HG02763 (cell line): ENCODE data around the gene FGF1.
"Not testable (repeated sequence)": the region's sequence is repeated elsewhere in the genome, so short reads cannot be mapped to it uniquely, and the experiment has no call there.

Experiments used
- ATAC-seq: cut with Tn5 transposase; IDR thresholded peaks from one replicate; pipeline ENCODE4 v1.9.1; 2021; ENCODE audit warnings: mild to moderate bottlenecking, moderate library complexity; ENCODE audit not compliant: unreplicated experiment

Gene FGF1

DNA sequence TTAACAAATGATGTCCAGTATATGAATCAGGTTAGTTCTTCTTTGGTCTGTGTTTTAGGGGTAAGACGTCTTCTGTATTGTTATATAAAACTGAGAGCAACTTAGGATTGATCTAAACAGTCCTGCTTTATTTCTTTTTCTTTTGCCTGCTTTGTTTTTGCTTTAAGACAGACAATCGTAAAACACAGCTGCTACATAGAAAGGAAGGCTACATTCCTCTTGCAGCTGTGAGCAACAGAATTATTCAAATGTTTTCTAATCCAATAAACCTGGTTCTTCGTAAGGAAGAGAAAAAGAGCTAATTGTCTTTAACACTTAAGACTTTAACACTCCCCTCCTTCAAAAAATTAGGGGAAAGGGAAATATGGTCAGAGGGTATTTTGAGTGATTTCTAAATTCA is 14.6 kb downstream of the FGF1 start:
- no peak for ATAC-seq

DNA sequence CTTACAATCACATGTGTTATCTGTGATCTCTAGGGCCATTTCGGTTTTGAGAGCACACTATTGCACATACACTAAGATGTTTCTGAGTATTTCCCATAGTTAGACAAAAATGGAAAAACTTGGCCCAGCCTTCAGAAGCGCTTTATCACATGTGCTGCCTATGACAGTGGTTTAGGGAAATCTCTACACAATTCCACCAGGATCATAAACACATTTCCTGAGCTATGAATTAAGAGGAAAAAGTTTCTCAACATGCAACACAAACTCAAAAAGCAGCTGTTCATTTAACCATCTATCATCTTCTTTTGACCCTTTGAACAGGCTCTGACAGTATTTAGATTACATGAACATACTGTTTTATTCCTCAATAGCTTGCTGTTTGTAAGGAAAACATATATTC is 15.1 kb downstream of the FGF1 start:
- ATAC-seq = no peak

DNA sequence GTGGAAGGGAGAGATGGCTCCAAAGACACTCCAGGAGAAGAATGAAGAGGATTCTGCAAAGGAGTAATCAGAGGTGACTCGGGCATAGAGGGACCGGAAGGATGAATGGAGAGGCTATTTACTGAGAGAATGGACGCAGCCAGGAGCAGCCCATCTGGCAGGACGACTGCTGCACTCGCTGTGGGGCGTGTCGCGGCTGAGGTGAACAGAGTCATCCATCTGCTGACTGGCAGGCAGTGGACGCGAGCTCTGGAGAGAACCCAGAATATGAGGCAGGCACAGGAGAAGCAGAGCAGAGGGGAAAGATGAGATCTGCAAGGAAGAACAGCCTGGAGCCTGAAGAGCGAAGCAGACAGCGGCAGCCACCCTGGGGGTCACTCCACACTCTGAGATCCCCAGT is 16.4 kb downstream of the FGF1 start:
- no peak for ATAC-seq

DNA sequence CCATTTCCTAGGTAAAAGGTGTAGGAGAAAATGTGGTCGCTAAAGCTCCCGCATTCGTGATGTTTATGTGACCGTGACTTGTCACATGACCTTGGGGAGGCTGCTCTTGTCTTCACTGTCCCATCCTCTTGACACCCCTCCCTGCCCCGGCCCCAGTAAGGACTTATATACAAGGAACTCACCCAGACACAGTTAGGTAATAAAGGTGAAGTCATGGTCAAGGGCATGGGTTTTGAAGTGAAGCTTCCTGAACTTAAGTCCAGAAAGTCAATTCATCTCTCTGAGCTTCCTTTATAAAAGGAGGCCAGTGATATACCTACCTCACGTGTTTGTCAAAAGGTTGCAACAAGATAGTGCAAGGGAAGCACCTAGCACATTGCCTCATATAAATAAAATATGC is 17.6 kb downstream of the FGF1 start:
- no peak for ATAC-seq

DNA sequence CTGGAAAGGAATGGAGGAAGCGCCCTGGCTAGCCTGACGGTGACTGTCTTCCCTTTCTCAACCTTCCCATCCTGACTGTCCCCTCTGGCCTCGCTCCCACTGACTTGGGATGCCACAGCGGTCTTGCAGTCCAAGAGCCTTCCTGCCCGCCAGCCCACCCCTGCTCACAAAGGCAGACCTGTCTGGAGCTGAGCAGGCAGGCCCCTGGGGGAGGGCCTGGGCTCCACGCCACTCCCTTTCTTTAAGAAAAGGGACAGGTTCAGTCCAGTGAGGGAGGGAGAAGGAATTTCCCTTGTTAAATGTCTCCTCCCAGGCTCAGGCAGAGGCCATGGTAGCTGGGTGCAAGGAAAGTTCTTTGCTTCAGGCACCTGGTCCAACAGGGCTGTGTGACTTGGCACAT is 18.1 kb downstream of the FGF1 start:
- ATAC-seq = no peak

DNA sequence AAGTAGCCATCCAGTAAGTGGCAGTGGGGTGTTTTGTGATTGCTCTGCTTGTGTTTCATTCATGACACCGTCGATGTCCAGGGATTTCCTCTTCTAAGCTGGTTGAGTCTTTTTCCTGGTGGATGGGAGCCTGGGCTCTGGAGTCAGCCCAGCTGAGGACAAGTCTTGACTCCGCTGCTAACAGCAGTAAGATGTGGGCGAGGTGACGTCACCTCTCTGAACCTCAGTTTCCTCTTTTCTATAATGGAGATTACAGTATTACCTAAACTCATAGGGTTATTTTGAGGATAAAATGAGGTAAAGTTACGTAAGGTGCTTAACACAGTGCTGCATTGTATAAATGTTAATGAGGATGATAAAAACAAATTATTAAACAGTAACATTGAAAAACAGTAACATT is 21.3 kb downstream of the FGF1 start:
- ATAC-seq = no peak

DNA sequence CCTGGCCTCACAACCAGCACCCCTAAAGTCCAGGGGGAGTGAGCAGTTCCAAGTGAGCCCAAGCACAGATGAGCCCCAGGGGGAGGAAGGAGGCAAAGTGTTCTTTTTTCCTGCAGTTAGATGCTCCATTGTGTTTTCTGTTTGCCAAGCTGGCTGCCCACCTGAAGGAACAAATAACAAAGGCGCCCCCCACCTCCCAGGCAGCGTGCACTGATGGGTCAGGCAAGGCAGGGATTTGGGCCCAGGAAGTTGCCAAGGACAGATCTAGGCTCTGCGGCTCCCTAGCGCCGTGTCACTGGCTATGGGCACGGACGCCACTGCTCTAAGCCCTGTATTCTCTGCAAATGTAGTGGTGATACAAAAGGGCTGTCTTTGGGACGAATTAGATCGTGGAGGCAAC is 21.8 kb downstream of the FGF1 start:
- ATAC-seq = no peak

DNA sequence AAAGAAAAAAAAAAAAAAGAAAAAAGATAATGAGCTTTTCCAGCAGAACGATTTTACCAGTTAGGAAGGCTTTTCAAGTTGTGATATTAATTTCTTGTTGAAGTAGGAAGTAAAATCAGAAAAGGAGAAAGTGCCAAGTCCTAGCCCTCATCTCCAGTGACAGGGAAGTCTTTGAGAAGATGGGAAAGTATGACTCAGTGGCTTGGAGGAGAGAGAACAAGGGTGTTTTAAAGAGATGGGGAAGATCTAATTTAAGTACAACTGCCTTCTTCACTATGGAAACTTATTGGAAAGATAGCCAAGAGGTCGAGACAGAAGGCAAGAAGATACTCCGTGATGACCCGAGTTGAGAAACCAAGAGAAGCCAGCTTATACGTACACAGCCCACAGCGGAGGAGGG is 22.6 kb downstream of the FGF1 start:
- ATAC-seq = no peak

DNA sequence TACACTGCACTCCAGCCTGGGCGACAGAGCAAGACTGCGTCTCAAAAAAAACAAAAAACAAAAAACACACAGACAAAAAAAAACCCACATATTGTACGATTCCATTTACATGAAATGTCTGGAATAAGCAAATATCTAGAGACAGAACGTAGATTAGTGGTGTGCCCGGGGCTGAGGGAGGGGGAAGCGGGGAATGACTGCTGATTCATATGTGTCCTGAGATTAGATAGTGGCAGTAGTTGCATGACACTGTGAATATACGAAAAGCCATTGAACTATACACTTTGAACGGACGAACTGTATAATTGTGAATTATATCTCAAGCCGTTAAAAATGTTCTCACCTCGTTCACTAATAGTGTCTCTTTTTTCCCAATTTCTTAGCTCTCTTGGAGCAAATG is 23.9 kb downstream of the FGF1 start:
- ATAC-seq = no peak

DNA sequence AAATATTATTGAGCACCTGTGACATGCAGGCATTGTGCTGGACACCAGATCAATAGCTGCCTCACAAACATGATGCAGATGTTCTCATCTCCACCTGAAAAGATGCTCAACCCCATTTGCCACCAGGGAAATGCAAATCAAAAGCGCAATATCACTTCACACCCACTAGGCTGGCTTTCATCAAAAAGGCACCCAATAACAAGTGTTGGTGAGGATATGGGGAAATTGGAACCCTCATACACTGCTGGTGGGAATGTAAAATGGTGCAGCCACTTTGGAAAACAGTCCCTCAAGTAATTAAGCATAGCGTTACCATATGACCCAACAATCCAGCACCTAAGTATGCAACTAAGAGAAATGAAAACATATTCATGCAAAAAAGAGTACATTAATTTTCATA is 24.7 kb downstream of the FGF1 start:
- ATAC-seq = no peak

DNA sequence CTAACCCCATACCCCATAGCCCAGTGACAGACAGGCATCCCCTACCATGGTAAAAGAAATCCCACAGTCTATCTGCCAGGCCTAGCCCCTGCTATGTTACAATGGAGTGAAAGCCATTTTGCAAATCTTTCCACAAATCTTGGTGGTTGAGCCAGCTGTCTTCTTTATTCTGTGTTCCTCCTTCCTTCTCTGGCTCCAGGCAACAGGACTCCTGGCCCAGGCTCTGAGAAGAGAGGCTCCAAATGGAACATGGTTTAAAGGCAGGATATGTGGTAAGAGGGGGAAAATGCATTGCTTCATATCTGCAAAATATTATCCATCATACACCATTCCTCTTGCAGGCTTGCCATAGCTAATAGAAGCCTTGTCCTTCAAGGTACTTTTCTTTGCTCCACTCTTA is 25.2 kb downstream of the FGF1 start:
- ATAC-seq = no peak

DNA sequence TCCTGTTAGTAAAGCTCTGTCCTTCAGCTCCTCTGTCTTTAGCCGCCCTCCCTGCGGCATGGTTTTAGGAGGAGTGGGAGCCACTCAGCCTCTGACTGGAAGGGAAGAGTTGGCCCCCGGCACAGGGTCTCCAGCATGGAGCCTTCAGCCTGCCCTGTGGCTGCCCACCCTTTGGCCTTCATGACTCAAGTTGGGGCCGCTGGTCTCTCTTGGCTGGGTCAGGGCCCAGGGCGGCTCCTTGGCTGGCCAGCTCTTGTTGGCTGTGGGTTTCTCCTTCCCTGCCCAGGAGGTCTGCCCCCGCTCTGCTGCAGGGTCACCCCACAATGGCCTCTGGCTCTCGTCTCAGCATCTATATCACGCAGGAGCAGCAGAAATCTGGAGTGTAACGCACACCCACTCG is 25.7 kb downstream of the FGF1 start:
- ATAC-seq = no peak

DNA sequence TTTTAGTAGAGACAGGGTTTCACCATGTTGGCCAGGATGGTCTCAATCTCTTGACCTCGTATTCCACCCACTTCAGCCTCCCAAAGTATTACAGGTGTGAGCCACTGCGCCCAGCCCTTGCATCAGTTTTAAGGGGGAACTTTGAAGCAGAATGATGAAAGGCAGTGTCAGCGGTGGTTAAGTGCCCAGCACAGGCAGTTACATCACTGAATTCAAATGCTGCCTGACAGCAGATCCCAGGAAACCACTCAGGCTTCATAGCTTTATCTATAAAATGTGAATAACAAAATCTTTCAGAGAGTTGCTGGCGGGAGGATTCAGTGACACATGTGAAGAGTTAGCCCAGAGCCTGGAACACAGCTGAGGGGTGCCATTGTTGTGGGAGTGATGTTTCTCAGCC is 26.5 kb downstream of the FGF1 start:
- ATAC-seq = no peak

DNA sequence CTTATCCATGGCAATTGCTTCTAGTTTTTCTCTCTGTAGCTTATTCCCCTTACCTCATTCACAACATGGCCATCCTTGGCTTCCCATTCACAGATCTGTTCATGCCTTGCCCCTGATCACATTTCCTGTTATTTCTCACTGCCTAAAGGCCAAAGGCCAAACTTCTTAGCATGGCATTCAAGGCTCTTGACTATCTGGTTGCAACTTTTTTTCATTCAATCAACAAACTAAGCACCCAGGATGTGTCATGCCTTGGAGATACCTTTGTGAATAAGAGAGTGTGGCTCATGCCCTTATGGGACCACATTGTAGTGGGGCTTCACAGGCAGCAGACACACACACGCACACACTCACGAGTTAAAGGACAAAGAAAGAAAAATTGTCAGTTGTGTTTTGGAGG is 27.6 kb downstream of the FGF1 start:
- ATAC-seq = no peak

DNA sequence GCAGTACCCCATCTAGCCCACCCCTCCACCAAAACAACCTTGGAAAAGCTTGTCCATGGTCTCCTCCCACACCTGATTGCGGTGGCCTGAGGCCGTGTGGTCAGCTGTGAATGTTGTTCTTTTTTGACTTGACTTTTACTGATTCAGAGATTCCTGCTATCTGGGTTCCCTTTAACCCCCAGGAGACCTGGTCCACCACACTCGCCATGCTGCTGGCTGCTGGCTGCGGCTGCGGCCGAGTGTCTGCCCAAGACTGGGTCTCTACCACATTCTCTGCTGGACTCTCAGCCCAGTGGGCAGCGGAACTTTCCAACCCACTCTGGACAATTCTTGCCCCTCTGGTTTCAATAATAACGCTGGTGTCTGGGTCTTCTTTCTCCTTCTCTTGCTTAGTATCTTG is 28.4 kb downstream of the FGF1 start:
- ATAC-seq = no peak

DNA sequence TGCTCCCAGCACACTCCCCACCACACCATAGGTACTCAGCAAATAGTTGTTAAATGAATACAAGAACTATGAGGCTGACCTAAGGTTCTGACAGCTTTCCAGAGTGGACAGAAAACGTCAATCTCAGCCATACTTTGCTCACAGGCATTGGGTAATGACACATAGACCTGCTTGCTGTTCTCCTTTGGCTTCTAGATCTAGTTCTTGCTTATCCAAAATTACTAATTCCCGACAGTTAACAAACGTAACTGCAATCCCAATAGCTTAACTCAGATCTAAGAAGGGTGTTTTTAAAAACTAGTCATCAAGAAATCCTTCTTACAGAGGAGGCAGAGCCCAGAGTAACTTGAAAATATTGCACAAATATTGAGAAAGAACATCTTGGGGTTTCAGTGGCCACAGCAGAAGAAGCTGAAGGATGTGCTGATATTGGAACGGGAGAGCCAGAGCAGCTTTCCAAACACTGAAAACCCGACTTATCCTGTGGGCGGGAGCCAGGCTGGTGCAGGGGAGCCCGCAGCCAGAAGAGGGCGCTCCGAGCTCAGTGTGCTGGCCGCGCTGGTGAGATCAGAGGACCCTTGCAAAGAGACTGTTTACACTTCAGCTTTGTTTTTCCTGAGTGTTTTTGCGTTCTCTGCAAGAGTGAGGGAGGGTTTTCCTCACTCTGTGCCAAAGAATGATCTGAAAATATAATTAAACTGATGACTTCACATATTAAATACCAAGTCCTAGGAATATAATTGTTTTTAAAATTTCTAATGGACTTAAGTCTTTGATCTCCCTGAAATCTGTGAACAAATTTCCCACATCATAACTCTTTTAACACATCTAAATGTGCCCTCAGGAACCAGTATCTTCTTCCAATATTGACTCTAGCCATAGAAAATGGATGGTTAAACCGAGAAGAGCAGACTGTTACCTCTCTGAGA is 30.3 kb downstream of the FGF1 start:
- ATAC-seq = peak; percentile 58

DNA sequence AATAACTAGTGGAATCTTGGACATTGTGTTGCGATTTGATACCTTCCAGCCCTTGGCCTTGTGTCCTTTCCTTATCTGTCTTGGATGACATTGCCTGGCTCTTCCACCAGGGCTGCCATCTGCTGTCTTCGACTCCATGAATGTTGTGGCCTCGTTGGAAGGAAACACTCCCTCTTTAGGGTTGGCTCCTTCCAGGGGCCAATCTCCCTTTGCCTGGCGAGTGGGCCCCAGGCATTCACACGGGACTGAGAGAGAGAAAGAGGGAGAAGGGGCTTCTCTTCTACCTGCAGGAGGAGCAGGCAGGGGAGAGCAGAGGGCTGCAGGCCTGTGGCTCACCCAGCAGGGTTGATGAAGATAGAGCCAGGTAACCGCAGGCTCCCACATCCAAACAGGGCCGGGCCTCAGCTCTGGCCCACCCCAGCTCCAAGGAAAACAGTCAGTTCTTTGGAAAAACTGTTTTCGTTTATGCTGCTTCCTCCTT is 31.3 kb downstream of the FGF1 start:
- no peak for ATAC-seq

DNA sequence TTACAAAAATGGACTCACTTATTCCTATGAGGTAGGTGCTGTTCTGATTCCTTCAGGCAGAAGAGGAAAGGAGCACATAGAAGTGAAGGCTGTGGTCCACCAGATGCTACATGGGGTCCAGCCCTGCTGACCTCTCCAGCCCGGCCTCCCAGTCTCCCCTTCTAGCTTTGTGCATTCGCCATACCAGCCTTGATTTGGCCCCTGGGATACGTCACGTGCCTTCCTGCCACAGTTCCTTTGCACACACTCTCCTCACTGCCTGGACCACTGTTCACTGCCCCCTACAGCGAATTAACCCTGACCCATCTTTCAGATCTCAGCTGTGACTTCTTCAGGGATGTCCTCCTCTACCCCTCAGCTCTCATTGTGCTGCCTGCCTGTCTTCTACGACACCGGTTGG is 32.6 kb downstream of the FGF1 start:
- no peak for ATAC-seq

DNA sequence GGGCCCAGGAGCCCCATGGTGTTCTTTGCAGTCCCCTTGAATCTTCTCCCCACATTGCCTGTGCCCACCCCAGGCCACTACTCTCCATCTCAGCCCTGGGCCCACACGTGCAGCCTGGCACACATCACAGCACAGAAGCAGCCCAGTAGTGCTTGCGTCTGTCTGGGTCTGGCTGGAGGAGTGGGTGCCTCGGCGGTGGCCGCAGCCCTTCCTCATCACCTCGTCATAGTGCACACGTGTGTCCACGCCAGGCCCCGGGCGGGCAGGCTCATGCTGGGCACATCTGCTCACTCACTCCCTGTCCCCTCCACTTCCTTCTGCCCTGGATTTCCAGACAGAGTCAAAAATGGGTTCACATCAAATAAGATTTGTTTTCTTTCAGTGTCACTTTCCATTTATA is 33.3 kb downstream of the FGF1 start:
- no peak for ATAC-seq

DNA sequence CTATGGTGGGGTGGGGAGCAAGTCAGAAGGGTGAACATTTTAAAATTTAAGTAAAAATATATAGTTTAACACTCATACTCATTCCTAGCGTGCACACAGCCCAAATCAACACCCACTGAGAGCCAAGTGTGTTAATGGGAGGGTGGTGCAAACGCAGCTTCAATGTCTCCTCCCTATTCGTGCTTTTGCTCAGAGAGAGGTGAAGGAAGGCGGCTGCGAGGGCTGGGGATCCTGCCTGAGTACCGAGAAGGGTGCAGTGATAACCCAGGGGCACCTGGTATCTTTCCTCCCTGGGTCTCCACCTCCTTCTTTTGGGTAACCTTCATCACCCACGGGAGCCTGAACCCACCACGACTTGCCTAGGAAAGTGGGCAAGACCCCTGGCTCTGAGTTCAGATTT is 35.0 kb downstream of the FGF1 start:
- ATAC-seq = no peak

DNA sequence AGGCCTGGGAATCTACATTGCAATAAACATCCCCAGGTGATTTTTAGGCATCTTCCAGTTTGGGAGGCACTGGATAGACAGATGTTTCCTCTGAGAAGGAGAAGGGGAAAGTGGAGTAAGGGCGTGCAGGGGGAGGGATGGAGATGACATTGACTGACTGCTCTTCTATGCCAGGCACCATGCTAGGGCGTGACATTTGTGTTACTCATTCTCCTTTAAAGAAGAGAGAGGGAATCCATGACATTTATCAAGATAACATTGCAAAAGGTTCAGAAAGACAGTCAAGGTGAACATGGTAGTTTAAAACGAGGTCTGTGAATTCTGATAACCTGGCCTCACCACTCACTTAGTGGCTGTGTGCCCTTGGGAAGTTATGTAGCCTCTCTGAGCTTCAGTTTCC is 35.8 kb downstream of the FGF1 start:
- no peak for ATAC-seq

DNA sequence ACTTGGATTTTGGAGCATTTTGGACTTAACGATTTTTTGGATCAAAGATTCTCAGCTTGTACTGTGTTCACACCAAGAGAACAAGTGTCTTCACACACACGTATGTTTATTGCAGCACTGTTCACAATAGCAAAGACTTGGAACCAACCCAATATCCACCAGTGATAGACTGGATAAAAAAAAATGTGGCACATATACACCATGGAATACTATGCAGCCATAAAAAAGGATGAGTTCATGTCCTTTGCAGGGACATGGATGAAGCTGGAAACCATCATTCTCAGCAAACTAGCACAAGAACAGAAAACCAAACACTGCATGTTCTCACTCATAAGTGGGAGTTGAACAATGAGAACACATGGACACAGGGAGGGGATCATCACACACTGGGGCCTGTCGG is 37.8 kb downstream of the FGF1 start:
- ATAC-seq = not testable (repeated sequence)

DNA sequence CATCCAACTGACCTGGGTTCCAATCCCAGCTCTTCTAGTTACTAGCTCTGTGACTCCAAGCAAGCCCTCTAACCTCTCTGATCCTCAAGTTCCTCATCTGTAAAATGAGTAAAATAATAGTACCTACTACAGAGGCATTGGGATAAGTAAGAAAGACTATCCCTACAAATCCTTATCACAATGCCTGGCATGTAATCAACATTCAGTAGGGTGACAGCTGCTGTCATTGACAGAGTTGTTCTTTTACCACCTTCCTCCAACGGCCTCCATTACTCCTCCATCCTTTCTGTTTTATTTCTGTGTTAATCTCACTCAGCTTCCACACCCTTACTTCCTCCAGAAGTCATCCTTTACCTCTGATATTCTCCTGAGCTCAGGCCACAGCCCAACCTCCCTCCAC is 40.4 kb downstream of the FGF1 start:
- no peak for ATAC-seq
